HL-60 (cell line): ENCODE measurements around the gene MPPED1.

Experiments
- DNase-seq, 2 experiments: peaks; one replicate each; pipeline ENCODE4 v3.0.0-alpha.2; 2010 to 2020; ENCODE audit warnings: low read depth in 1 of 2, low spot score in 1 of 2
- H3K27ac ChIP-seq: fragments of 250-450 bp; sonication (Bioruptor Pico); replicated peaks from 2 replicates; pipeline ENCODE4 v1.5.1; 2020; ENCODE audit warnings: mild to moderate bottlenecking, moderate library complexity
- H3K27me3 ChIP-seq: fragments of 250-450 bp; sonication (Bioruptor Pico); 2 replicates; pipeline ENCODE4 v1.5.1; 2021; ENCODE audit warnings: mild to moderate bottlenecking, moderate library complexity; ENCODE audit not compliant: insufficient read depth, poor library complexity, severe bottlenecking
- H3K4me3 ChIP-seq: replicated peaks from 2 replicates; pipeline ENCODE4 v1.5.1; 2011; ENCODE audit warnings: mild to moderate bottlenecking, control low read depth, low read length; ENCODE audit not compliant: insufficient read depth
- GABPA ChIP-seq: IDR thresholded peaks from 2 replicates; pipeline ENCODE4 v1.6.1; 2012; ENCODE audit warnings: low read depth
- POLR2AphosphoS5 ChIP-seq: IDR thresholded peaks from 2 replicates; pipeline ENCODE4 v1.6.1; 2012; ENCODE audit warnings: low read depth
- SPI1 ChIP-seq: IDR thresholded peaks from 2 replicates; pipeline ENCODE4 v1.6.1; 2012; ENCODE audit warnings: low read depth, mild to moderate bottlenecking, borderline replicate concordance
- TF ChIP-seq, protein P1 (sequence below): IDR thresholded peaks from 2 replicates; pipeline ENCODE4 v1.6.1; 2012; ENCODE audit warnings: low read depth; ENCODE audit not compliant: insufficient replicate concordance
- TF ChIP-seq, protein P2 (sequence below): IDR thresholded peaks from one replicate; pipeline ENCODE4 v1.5.1; 2011; ENCODE audit warnings: low read length, control low read depth, inconsistent platforms; ENCODE audit not compliant: insufficient read depth

The MPPED1 gene

DNA sequence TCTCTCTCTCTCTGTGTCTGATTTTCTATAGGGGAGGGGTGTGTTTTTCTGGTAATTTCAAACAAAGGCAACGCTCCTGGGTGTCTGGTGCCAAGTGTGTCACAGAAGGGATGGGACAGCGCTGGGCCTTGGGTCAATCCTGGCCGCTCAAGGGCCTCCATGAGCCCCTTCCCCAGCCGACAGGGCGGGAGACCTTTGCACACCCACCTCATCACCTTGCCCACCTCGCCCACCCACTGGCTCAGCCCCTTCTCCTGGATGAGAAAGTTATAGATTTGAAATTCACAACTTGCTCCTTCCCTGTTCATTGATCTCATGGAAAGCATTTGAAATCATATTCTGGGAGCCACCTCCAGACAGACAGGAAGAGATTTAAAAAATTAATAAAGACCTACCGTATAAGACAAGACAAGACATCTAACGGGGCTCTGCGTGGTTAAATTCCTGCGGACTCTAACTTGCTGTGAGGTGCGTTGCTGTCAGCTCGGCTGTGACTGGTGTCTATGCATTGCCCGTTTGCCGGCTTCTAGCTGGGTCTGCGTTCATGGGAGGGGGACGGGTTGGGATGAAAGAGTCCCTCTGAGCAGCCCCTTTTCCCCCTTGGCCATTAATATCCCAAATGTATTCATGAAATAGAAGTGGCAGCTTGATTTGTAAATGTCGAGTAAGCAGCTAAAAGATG, 27.0 kb downstream of the MPPED1 start:
- no peak for DNase-seq
- TF ChIP-seq, protein P1, sequence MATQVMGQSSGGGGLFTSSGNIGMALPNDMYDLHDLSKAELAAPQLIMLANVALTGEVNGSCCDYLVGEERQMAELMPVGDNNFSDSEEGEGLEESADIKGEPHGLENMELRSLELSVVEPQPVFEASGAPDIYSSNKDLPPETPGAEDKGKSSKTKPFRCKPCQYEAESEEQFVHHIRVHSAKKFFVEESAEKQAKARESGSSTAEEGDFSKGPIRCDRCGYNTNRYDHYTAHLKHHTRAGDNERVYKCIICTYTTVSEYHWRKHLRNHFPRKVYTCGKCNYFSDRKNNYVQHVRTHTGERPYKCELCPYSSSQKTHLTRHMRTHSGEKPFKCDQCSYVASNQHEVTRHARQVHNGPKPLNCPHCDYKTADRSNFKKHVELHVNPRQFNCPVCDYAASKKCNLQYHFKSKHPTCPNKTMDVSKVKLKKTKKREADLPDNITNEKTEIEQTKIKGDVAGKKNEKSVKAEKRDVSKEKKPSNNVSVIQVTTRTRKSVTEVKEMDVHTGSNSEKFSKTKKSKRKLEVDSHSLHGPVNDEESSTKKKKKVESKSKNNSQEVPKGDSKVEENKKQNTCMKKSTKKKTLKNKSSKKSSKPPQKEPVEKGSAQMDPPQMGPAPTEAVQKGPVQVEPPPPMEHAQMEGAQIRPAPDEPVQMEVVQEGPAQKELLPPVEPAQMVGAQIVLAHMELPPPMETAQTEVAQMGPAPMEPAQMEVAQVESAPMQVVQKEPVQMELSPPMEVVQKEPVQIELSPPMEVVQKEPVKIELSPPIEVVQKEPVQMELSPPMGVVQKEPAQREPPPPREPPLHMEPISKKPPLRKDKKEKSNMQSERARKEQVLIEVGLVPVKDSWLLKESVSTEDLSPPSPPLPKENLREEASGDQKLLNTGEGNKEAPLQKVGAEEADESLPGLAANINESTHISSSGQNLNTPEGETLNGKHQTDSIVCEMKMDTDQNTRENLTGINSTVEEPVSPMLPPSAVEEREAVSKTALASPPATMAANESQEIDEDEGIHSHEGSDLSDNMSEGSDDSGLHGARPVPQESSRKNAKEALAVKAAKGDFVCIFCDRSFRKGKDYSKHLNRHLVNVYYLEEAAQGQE, result no peak
- no peak for TF ChIP-seq GABPA
- TF ChIP-seq SPI1, result no peak
- TF ChIP-seq, protein P2, sequence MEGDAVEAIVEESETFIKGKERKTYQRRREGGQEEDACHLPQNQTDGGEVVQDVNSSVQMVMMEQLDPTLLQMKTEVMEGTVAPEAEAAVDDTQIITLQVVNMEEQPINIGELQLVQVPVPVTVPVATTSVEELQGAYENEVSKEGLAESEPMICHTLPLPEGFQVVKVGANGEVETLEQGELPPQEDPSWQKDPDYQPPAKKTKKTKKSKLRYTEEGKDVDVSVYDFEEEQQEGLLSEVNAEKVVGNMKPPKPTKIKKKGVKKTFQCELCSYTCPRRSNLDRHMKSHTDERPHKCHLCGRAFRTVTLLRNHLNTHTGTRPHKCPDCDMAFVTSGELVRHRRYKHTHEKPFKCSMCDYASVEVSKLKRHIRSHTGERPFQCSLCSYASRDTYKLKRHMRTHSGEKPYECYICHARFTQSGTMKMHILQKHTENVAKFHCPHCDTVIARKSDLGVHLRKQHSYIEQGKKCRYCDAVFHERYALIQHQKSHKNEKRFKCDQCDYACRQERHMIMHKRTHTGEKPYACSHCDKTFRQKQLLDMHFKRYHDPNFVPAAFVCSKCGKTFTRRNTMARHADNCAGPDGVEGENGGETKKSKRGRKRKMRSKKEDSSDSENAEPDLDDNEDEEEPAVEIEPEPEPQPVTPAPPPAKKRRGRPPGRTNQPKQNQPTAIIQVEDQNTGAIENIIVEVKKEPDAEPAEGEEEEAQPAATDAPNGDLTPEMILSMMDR, result no peak
- no peak for TF ChIP-seq POLR2AphosphoS5
- Histone ChIP-seq H3K4me3 (no peak overlapping the region), H3K27ac (no peak overlapping the region), H3K27me3 (no peaks in the 10 kb centered on the region)

DNA sequence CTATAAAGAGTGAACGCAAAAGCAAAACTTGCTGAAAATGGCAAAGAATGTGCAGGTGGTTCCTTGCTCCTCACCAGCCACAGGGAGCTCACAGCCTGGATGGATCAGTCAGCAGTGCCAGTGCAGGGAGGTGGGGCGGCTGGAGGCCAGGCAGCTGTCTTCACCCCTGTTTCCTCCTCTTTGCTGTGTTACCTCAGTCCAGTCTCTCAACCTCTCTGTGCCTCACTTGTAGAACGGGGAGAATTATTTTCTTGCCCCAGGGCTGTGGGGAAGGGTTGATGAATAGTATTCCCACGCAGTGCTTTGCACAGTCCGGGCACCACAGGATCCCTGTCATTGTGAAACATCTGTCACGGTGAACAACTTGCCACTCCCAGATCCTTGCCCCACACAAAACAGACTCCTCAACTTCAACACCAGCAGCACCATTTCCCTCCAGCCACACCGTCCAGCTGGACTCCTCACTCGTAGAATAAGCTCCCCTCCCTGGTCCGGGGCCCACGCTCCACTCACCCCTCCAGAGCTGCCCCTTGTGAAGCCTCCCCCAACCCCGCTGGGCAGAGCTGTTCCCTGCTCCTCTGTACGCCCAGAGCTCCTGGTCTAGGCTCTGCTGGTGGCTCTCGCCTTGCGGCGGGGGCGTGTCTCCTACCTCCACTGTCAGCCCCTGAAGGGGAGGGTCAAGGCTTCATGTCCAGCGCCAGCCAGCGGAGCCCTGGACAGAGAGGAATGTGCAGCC, 27.7 kb downstream of the MPPED1 start:
- TF ChIP-seq POLR2AphosphoS5 (no peak), SPI1 (no peak), GABPA (no peak)
- TF ChIP-seq, protein P1, result no peak
- TF ChIP-seq, protein P2, result no peak
- no peak for DNase-seq
- no peak overlapping the region for H3K4me3 ChIP-seq
- H3K27me3 ChIP-seq, result no peaks in the 10 kb centered on the region
- H3K27ac ChIP-seq, result no peak overlapping the region

DNA sequence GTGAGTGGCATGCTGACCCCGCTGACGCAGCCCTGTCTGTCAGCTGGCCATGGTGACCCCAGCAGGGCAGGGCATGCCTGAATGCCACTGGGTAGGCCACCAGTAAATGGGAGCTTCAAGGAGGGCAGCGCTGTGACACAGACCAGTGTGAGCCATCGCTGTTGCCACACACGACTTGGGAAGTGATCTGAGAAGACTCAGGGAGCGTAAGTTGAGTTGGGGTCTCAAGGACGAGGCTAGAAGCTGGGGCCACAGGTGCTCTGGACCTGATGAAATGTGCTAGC, 28.2 kb downstream of the MPPED1 start:
- DNase-seq, result no peak
- H3K4me3 ChIP-seq, result no peak overlapping the region
- no peaks in the 10 kb centered on the region for H3K27me3 ChIP-seq
- H3K27ac ChIP-seq, result no peak overlapping the region
- TF ChIP-seq POLR2AphosphoS5, result no peak
- no peak for TF ChIP-seq SPI1
- TF ChIP-seq, protein P2, result no peak
- no peak for TF ChIP-seq GABPA
- TF ChIP-seq, protein P1, result no peak
